OCI-LY7 (cell line): ENCODE results near the gene PLD1. TPM values are rescaled to one million over a fixed set of nuclear protein-coding genes. Genes with fewer than 3 reads are reported as not detected.

Experiments
- BruUV-seq: library from RNA; stranded (reverse); fragments of 400-500 nt; replicated peaks from 2 replicates; lab custom pipeline; 2021; lab: Mats Ljungman, UMichigan
- CTCF ChIA-PET: fragments of 300-600 bp; sonication (Branson Sonifier 250); formaldehyde crosslinking; loops from one replicate; lab custom pipeline; 2022; ENCODE audit warnings: antibody characterized with exemption; ENCODE audit not compliant: unreplicated experiment; lab: Charles Lee
- POLR2A ChIA-PET: fragments of 300-600 bp; sonication (Branson Sonifier 250); formaldehyde crosslinking; loops from one replicate; lab custom pipeline; 2022; ENCODE audit warnings: antibody characterized with exemption; lab: Charles Lee
- DNase-seq: peaks from one replicate; pipeline ENCODE4 v3.0.0-alpha.2; 2015; ENCODE audit warnings: low spot score
- H2AFZ ChIP-seq: fragments of 200-600 bp; sonication (generic), shearing (Covaris generic); 2 replicates; pipeline ENCODE4 v1.6.1; 2014; ENCODE audit warnings: mild to moderate bottlenecking, antibody characterized with exemption, low read length, moderate library complexity
- H3K27ac ChIP-seq: fragments of 200-600 bp; sonication (generic); 2 replicates; pipeline ENCODE4 v1.5.1; 2014; ENCODE audit warnings: mixed run types, low read depth, mild to moderate bottlenecking, moderate library complexity, low read length, inconsistent platforms; ENCODE audit not compliant: poor library complexity, severe bottlenecking
- H3K36me3 ChIP-seq: fragments of 200-600 bp; sonication (generic); 2 replicates; pipeline ENCODE4 v1.6.1; 2014; ENCODE audit warnings: mild to moderate bottlenecking, antibody characterized with exemption, low read length, moderate library complexity, mixed read lengths; ENCODE audit not compliant: insufficient read depth
- H3K4me1 ChIP-seq: fragments of 200-600 bp; sonication (generic); 2 replicates; pipeline ENCODE4 v1.5.1; 2014; ENCODE audit warnings: mild to moderate bottlenecking, low read length; ENCODE audit not compliant: insufficient read depth, poor library complexity, severe bottlenecking
- H3K4me2 ChIP-seq: fragments of 200-600 bp; sonication (generic); 2 replicates; pipeline ENCODE4 v1.6.1; 2014; ENCODE audit warnings: mild to moderate bottlenecking, low read length
- H3K4me3 ChIP-seq: fragments of 200-600 bp; sonication (generic); 2 replicates; pipeline ENCODE4 v1.5.1; 2014; ENCODE audit warnings: mild to moderate bottlenecking, low read depth, low read length; ENCODE audit not compliant: poor library complexity, severe bottlenecking
- H3K79me2 ChIP-seq: fragments of 200-600 bp; sonication (generic); 2 replicates; pipeline ENCODE4 v1.6.1; 2016; ENCODE audit warnings: low read depth, mild to moderate bottlenecking, low read length, moderate library complexity, mixed read lengths; ENCODE audit not compliant: insufficient read depth
- H3K9me2 ChIP-seq: fragments of 200-600 bp; sonication (generic); 2 replicates; pipeline ENCODE4 v1.6.1; 2016; ENCODE audit warnings: mild to moderate bottlenecking, low read length, mixed read lengths; ENCODE audit not compliant: insufficient read depth
- H3K9me3 ChIP-seq: fragments of 200-600 bp; sonication (generic); 2 replicates; pipeline ENCODE4 v1.6.1; 2014; ENCODE audit warnings: mild to moderate bottlenecking, mixed run types, low read length, mixed read lengths
- H4K20me1 ChIP-seq: fragments of 200-600 bp; sonication (generic); 2 replicates; pipeline ENCODE4 v1.6.1; 2014; ENCODE audit warnings: mild to moderate bottlenecking, antibody characterized with exemption, low read length, moderate library complexity, mixed read lengths; ENCODE audit not compliant: insufficient read depth
- EZH2phosphoT487 ChIP-seq: fragments of 200-600 bp; sonication (generic); IDR thresholded peaks from 2 replicates; pipeline ENCODE4 v1.6.1; 2018; ENCODE audit warnings: low read depth, borderline replicate concordance, mild to moderate bottlenecking, mixed run types, antibody characterized with exemption, low read length, moderate library complexity, mixed read lengths
- intact Hi-C: fragments of 100-400 bp; cut with micrococcal nuclease; formaldehyde crosslinking; loops from one replicate; pipeline ENCODE4 v1.10.0; 2022; ENCODE audit not compliant: unreplicated experiment
- total RNA-seq, 2 experiments: library from RNA; depleted of rRNA in 1 of 2; stranded (reverse); fragments of >200 nt in 1 of 2; shearing (Covaris generic) in 1 of 2; gene quantifications; 2 replicates each; pipeline ENCODE4 v1.2.3, GENCODE V29; 2014 to 2022
- TF ChIP-seq, protein P1 (sequence below): fragments of 200-600 bp; sonication (generic); conservative IDR thresholded peaks from 2 replicates; pipeline ENCODE4 v1.5.1; 2014; ENCODE audit warnings: mild to moderate bottlenecking, antibody characterized with exemption, low read length, moderate library complexity, mixed read lengths

The PLD1 gene
- total RNA-seq, 2 experiments from 2014 or later: not detected

DNA sequence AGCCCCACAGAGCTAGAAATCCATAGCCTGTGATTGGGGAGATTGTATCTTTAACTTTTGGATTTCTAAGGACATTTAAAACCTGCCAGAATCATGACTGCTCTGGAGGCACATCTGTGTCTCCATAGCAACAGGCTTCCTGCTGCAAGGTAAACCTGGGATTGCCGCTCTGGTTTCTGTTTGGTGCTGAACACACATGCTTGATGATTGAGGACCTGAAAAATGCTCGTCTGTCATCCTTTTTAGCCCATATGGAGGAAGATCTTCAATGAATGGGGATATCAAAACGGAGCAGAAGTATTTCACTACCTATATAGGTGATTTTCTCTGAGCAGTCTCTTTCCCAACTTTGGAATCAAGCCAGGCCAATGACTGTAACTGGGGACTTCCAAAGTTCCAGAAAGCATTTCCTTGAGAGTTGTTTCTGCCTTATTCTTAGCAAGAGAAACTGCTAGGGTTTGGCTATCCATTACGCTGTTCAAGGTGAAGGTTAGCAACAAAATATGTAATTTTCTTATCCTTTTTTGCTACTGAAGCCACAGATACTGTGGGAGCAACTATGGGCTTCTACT is 253.6 kb downstream of the PLD1 start:
- Histone ChIP-seq H3K4me1 (no peaks in the 10 kb centered on the region), H3K79me2 (no peaks in the 10 kb centered on the region), H3K4me3 (no peak overlapping the region), H3K9me2 (no peaks in the 10 kb centered on the region), H2AFZ (no peak overlapping the region), H3K36me3 (no peaks in the 10 kb centered on the region), H4K20me1 (no peaks in the 10 kb centered on the region), H3K9me3 (no peaks in the 10 kb centered on the region), H3K27ac (no peak overlapping the region), H3K4me2 (no peak overlapping the region)
- ChIA-PET CTCF (no interaction called here), POLR2A (no interaction called here)
- intact Hi-C loops: no loop called here
- DNase-seq: no peak
- TF ChIP-seq EZH2phosphoT487: no peak
- TF ChIP-seq, protein P1, sequence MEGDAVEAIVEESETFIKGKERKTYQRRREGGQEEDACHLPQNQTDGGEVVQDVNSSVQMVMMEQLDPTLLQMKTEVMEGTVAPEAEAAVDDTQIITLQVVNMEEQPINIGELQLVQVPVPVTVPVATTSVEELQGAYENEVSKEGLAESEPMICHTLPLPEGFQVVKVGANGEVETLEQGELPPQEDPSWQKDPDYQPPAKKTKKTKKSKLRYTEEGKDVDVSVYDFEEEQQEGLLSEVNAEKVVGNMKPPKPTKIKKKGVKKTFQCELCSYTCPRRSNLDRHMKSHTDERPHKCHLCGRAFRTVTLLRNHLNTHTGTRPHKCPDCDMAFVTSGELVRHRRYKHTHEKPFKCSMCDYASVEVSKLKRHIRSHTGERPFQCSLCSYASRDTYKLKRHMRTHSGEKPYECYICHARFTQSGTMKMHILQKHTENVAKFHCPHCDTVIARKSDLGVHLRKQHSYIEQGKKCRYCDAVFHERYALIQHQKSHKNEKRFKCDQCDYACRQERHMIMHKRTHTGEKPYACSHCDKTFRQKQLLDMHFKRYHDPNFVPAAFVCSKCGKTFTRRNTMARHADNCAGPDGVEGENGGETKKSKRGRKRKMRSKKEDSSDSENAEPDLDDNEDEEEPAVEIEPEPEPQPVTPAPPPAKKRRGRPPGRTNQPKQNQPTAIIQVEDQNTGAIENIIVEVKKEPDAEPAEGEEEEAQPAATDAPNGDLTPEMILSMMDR: no peak
- no TSS peak for BruUV-seq

DNA sequence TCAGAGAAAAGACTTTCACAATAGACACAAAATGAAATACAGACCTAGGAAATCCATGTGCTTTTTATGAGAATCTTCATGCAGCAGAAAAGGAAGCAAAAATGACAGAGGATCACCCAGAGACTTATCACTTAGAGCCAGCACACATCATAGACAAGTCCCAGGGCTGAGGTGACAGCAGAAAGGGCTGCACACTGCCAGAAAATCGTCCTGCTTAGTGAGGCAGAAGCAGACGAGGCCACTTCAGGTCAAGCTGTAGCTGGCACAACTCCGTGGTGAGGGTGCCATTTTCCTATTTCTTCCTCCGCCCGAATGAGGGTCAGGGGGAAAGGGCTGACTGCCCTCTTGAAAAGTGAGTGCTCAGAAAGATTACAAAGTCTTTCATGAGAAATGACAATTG is 254.1 kb downstream of the PLD1 start:
- no peaks in the 10 kb centered on the region for H3K9me2 ChIP-seq
- ChIA-PET POLR2A (no interaction called here), CTCF (no interaction called here)
- no peak for TF ChIP-seq EZH2phosphoT487
- TF ChIP-seq, protein P1: no peak
- no TSS peak for BruUV-seq
- no peak overlapping the region for H2AFZ ChIP-seq
- no peaks in the 10 kb centered on the region for H3K9me3 ChIP-seq
- no peak for DNase-seq
- no peak overlapping the region for H3K4me2 ChIP-seq
- H3K79me2 ChIP-seq: no peaks in the 10 kb centered on the region
- no peak overlapping the region for H3K27ac ChIP-seq
- intact Hi-C loops: no loop called here
- H3K4me3 ChIP-seq: no peak overlapping the region
- no peaks in the 10 kb centered on the region for H4K20me1 ChIP-seq
- H3K36me3 ChIP-seq: no peaks in the 10 kb centered on the region
- H3K4me1 ChIP-seq: no peaks in the 10 kb centered on the region

DNA sequence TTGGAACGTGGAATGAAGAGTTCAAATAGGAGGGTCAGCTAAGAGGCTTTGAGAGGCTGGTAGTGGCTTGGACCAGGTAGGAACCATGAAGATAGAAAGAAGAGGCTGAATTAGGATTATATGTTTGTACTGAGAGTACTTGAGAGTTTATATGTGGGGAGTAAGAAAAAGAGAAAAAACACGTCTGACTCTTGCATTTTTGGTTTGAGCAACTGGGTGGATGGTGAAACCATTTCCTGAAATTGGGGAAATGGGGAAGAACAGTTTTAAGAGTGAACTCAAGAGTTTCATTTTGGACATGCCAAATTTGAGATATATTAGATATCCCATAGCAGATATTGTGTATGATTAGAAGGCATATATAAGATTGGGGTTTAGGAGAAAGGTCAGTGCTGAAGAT is 257.2 kb downstream of the PLD1 start:
- Histone ChIP-seq H3K4me3 (no peak overlapping the region), H3K4me2 (no peak overlapping the region), H4K20me1 (no peaks in the 10 kb centered on the region), H3K9me2 (no peaks in the 10 kb centered on the region), H3K9me3 (no peaks in the 10 kb centered on the region), H3K36me3 (no peaks in the 10 kb centered on the region), H3K27ac (no peak overlapping the region), H2AFZ (no peak overlapping the region), H3K4me1 (no peaks in the 10 kb centered on the region), H3K79me2 (no peaks in the 10 kb centered on the region)
- no TSS peak for BruUV-seq
- ChIA-PET POLR2A (no interaction called here), CTCF (no interaction called here)
- intact Hi-C loops: no loop called here
- no peak for DNase-seq
- no peak for TF ChIP-seq EZH2phosphoT487
- TF ChIP-seq, protein P1: no peak
